Mucosa of descending colon (tissue), 3 donors: ENCODE results near the gene RSPH3. TPM values are rescaled to one million over a fixed set of nuclear protein-coding genes. Genes with fewer than 3 reads are reported as not detected.
"Not testable (repeated sequence)": the region's sequence is repeated elsewhere in the genome, so short reads cannot be mapped to it uniquely, and the experiment has no call there.

ENCODE experiments used
- ATAC-seq: fragments of 200-7000 bp; cut with Tn5 transposase; one replicate; pipeline ENCODE4 v1.9.1; 2020; ENCODE audit warnings: mild to moderate bottlenecking, moderate library complexity
- DNase-seq, 3 donors: peaks; one replicate each; pipeline ENCODE4 v3.0.0-alpha.2; 2020
- H3K36me3 ChIP-seq: fragments of 200-600 bp; one replicate; pipeline ENCODE4 v1.8.0; 2021; ENCODE audit warnings: low read depth, mild to moderate bottlenecking
- H3K4me1 ChIP-seq: fragments of 200-600 bp; one replicate; pipeline ENCODE4 v1.8.0; 2021; ENCODE audit warnings: low read depth, mild to moderate bottlenecking
- H3K4me3 ChIP-seq: fragments of 200-600 bp; one replicate; pipeline ENCODE4 v1.8.0; 2021; ENCODE audit warnings: mild to moderate bottlenecking
- H3K9me3 ChIP-seq: fragments of 200-600 bp; one replicate; pipeline ENCODE4 v1.8.0; 2021; ENCODE audit warnings: mild to moderate bottlenecking
- intact Hi-C, 2 donors: fragments of 100-400 bp; cut with DNase I in 1 of 2; cut with micrococcal nuclease in 1 of 2; formaldehyde crosslinking; loops; one replicate each; pipeline versions ENCODE4 v1.11.0 to v1.11.1; 2022; cut with DNase I, micrococcal nuclease
- total RNA-seq, 3 donors: library from RNA; stranded (reverse); fragmentation: NEBNext Ultra II Directional in 2 of 3; extraction: Animal tissue kit (Norgen Biotek cat#: 25700) in 2 of 3; gene quantifications; one replicate each; pipeline versions ENCODE4 v1.2.1 to v1.2.4, GENCODE V29; 2021 to 2023
- TF ChIP-seq, protein P1 (sequence below): fragments of 200-600 bp; IDR thresholded peaks from one replicate; pipeline ENCODE4 v1.8.0; 2022; ENCODE audit warnings: antibody characterized with exemption, mild to moderate bottlenecking
- donor health status: DM: no; HTN: no; CAD: no; lungs with moderate emphysema.
- donor health status: DM: no; HTN: no; CAD: no.
- donor health status: DM: no; HTN: yes; CAD: no.

RSPH3 gene
- total RNA-seq, 3 donors from 2014 or later, result 17.3 to 23.1 (median 18.6) TPM

- ATAC-seq (no peak), DNase-seq (no peak)
- Histone ChIP-seq H3K4me1 (peaks cover 6% of the 10 kb centered on the region), H3K36me3 (no peaks in the 10 kb centered on the region), H3K9me3 (no peaks in the 10 kb centered on the region), H3K4me3 (no peak overlapping the region)
- intact Hi-C loops, result no loop called here
- TF ChIP-seq, protein P1, sequence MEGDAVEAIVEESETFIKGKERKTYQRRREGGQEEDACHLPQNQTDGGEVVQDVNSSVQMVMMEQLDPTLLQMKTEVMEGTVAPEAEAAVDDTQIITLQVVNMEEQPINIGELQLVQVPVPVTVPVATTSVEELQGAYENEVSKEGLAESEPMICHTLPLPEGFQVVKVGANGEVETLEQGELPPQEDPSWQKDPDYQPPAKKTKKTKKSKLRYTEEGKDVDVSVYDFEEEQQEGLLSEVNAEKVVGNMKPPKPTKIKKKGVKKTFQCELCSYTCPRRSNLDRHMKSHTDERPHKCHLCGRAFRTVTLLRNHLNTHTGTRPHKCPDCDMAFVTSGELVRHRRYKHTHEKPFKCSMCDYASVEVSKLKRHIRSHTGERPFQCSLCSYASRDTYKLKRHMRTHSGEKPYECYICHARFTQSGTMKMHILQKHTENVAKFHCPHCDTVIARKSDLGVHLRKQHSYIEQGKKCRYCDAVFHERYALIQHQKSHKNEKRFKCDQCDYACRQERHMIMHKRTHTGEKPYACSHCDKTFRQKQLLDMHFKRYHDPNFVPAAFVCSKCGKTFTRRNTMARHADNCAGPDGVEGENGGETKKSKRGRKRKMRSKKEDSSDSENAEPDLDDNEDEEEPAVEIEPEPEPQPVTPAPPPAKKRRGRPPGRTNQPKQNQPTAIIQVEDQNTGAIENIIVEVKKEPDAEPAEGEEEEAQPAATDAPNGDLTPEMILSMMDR, result no peak
Measured at GRCh38 chr6:158996856-158997255, 3.1 kb downstream of the RSPH3 start.

GRCh38 chr6:158993639-158994038, 6.4 kb downstream of the RSPH3 start:
- no peaks in the 10 kb centered on the region for H3K36me3 ChIP-seq
- H3K4me3 ChIP-seq, result no peak overlapping the region
- intact Hi-C loops, result no loop called here
- TF ChIP-seq, protein P1, result no peak
- H3K9me3 ChIP-seq, result peaks cover 4% of the 10 kb centered on the region
- ATAC-seq (no peak), DNase-seq (no peak)
- H3K4me1 ChIP-seq, result no peaks in the 10 kb centered on the region

GRCh38 chr6:158991017-158991723, 8.8 kb downstream of the RSPH3 start:
- H3K9me3 ChIP-seq, result peaks cover 4% of the 10 kb centered on the region
- no peak for ATAC-seq
- no peak for DNase-seq
- no peak overlapping the region for H3K4me3 ChIP-seq
- H3K36me3 ChIP-seq, result no peaks in the 10 kb centered on the region
- H3K4me1 ChIP-seq, result no peaks in the 10 kb centered on the region
- TF ChIP-seq, protein P1, result no peak
- intact Hi-C loops, result no loop called here

- H3K36me3 ChIP-seq, H3K9me3 ChIP-seq, H3K4me1 ChIP-seq, ATAC-seq, H3K4me3 ChIP-seq, intact Hi-C loops, DNase-seq: not testable (repeated sequence)
Measured at GRCh38 chr6:158989711-158990110, 10.3 kb downstream of the RSPH3 start.

DNA sequence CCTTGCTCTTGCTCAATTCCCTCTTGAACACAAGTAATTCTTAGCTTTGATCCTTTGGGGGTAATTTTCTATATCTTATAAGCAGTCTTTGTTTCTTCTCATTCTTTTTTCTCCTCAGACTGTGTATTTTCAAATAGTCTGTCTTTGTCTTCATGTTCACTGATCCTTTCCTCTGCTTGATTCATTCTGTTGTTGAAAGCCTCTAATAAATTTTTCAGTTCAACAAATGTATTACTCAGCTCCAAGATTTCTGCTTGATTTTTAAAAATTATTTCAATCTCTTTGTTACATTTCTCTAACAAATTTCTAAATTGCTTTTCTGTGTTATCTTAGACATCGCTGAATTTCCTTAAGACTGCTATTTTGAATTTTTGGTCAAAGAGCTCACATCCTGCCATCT, 11.5 kb downstream of the RSPH3 start:
- intact Hi-C loops, result no loop called here
- H3K4me3 ChIP-seq, result no peak overlapping the region
- H3K4me1 ChIP-seq, result no peaks in the 10 kb centered on the region
- H3K9me3 ChIP-seq, result peaks cover 4% of the 10 kb centered on the region
- TF ChIP-seq, protein P1, result no peak
- no peak for ATAC-seq
- DNase-seq, result no peak
- H3K36me3 ChIP-seq, result no peaks in the 10 kb centered on the region

DNA sequence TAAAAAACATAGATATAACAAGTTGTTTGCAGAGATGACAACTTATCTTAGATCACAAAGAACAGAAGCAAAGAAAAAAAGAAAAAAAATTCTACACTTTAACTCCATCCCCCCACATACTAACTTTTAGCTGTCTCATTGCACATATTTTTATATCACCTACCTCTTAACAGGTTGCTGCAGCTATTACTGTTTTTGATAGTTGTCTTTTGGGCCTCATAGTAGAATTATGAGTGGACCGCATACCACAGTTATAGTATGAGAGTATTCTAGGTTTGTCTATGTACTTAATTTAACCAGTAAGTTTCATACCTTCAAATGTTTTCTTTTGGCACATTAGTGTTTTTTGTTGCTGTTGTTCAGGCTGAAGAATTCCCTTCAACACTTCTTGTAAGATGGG, 12.3 kb downstream of the RSPH3 start:
- intact Hi-C loops, result no loop called here
- Histone ChIP-seq H3K36me3 (no peaks in the 10 kb centered on the region), H3K4me1 (no peaks in the 10 kb centered on the region), H3K4me3 (no peak overlapping the region), H3K9me3 (peaks cover 4% of the 10 kb centered on the region)
- TF ChIP-seq, protein P1, result no peak
- ATAC-seq (no peak), DNase-seq (no peak)
